Osteoblast (primary cell): ENCODE measurements around the gene RFC2. TPM values are rescaled to one million over a fixed set of nuclear protein-coding genes. Genes with fewer than 3 reads are reported as not detected.

Experiments
- DNase-seq: peaks from one replicate; pipeline ENCODE4 v3.0.0; 2011; ENCODE audit warnings: low spot score, mixed read lengths; ENCODE audit not compliant: insufficient read length; ENCODE audit errors: missing footprints
- H2AFZ ChIP-seq: 2 replicates; pipeline ENCODE4 v1.6.0; 2011; ENCODE audit warnings: mild to moderate bottlenecking, low read length
- H3K27ac ChIP-seq: 2 replicates; pipeline ENCODE4 v1.5.1; 2011; ENCODE audit warnings: mild to moderate bottlenecking, low read depth, low read length, moderate library complexity
- H3K27me3 ChIP-seq: 2 replicates; pipeline ENCODE4 v1.6.0; 2012; ENCODE audit warnings: mild to moderate bottlenecking, control low read depth, inconsistent platforms, low read length, moderate library complexity; ENCODE audit not compliant: insufficient read depth
- H3K36me3 ChIP-seq: 2 replicates; pipeline ENCODE4 v1.5.1; 2011; ENCODE audit warnings: mild to moderate bottlenecking, low read length, control low read depth, moderate library complexity; ENCODE audit not compliant: insufficient read depth
- H3K4me1 ChIP-seq: 2 replicates; pipeline ENCODE4 v1.5.1; 2011; ENCODE audit warnings: mild to moderate bottlenecking, low read length, control low read depth, moderate library complexity; ENCODE audit not compliant: insufficient read depth
- H3K4me2 ChIP-seq: 2 replicates; pipeline ENCODE4 v1.6.0; 2011; ENCODE audit warnings: mild to moderate bottlenecking, low read length; ENCODE audit not compliant: insufficient read depth
- H3K4me3 ChIP-seq: fragments of 200-600 bp; sonication (generic); 3 replicates; pipeline ENCODE4 v1.5.1; 2012; ENCODE audit warnings: mild to moderate bottlenecking, low read length, inconsistent platforms; ENCODE audit not compliant: insufficient read depth
- H3K79me2 ChIP-seq: 2 replicates; pipeline ENCODE4 v1.6.0; 2012; ENCODE audit warnings: mild to moderate bottlenecking, low read length, control low read depth, inconsistent platforms; ENCODE audit not compliant: insufficient read depth
- H3K9me3 ChIP-seq: 2 replicates; pipeline ENCODE4 v1.5.1; 2011; ENCODE audit warnings: low read depth, low read length, control low read depth
- H4K20me1 ChIP-seq: 2 replicates; pipeline ENCODE4 v1.6.0; 2012; ENCODE audit warnings: mild to moderate bottlenecking, low read length, control low read depth; ENCODE audit not compliant: insufficient read depth
- CTCF ChIP-seq: IDR thresholded peaks from 2 replicates; pipeline ENCODE4 v1.5.1; 2011; ENCODE audit warnings: mild to moderate bottlenecking, low read depth, low read length, moderate library complexity; ENCODE audit errors: extremely low read depth
- total RNA-seq: library from RNA; depleted of rRNA; stranded (reverse); fragments of >200 nt; gene quantifications from 2 replicates; pipeline ENCODE4 v1.2.3, GENCODE V29; 2012

The RFC2 gene
- total RNA-seq, 1 donor: 12.3 TPM

GRCh38 chr7:74248156-74248555 lies 6.0 kb downstream of the RFC2 start:
- Histone ChIP-seq H3K4me3 (no peak overlapping the region), H3K36me3 (peaks cover 34% of the 10 kb centered on the region), H4K20me1 (no peaks in the 10 kb centered on the region), H2AFZ (no peak overlapping the region), H3K9me3 (no peaks in the 10 kb centered on the region), H3K27ac (no peak overlapping the region), H3K4me2 (no peak overlapping the region), H3K79me2 (peaks cover 10% of the 10 kb centered on the region), H3K4me1 (no peaks in the 10 kb centered on the region), H3K27me3 (no peaks in the 10 kb centered on the region)
- no peak for TF ChIP-seq CTCF
- DNase-seq: no peak

- no peaks in the 10 kb centered on the region for H3K4me1 ChIP-seq
- no peaks in the 10 kb centered on the region for H3K9me3 ChIP-seq
- no peak overlapping the region for H3K4me3 ChIP-seq
- no peak overlapping the region for H3K27ac ChIP-seq
- H2AFZ ChIP-seq: no peak overlapping the region
- no peak for TF ChIP-seq CTCF
- no peaks in the 10 kb centered on the region for H3K27me3 ChIP-seq
- H3K79me2 ChIP-seq: peaks cover 2% of the 10 kb centered on the region
- H3K4me2 ChIP-seq: no peak overlapping the region
- peaks cover 46% of the 10 kb centered on the region for H3K36me3 ChIP-seq
- no peaks in the 10 kb centered on the region for H4K20me1 ChIP-seq
- no peak for DNase-seq
Observed at GRCh38 chr7:74246497-74246896, 7.7 kb downstream of the RFC2 start.

- Histone ChIP-seq H3K4me3 (no peak overlapping the region), H4K20me1 (no peaks in the 10 kb centered on the region), H3K27ac (no peak overlapping the region), H3K79me2 (no peaks in the 10 kb centered on the region), H2AFZ (no peak overlapping the region), H3K9me3 (no peaks in the 10 kb centered on the region), H3K4me1 (no peaks in the 10 kb centered on the region), H3K4me2 (no peak overlapping the region), H3K27me3 (no peaks in the 10 kb centered on the region), H3K36me3 (peaks cover 51% of the 10 kb centered on the region)
- no peak for DNase-seq
- no peak for TF ChIP-seq CTCF
Observed at GRCh38 chr7:74242122-74242443, 12.1 kb downstream of the RFC2 start.

DNA sequence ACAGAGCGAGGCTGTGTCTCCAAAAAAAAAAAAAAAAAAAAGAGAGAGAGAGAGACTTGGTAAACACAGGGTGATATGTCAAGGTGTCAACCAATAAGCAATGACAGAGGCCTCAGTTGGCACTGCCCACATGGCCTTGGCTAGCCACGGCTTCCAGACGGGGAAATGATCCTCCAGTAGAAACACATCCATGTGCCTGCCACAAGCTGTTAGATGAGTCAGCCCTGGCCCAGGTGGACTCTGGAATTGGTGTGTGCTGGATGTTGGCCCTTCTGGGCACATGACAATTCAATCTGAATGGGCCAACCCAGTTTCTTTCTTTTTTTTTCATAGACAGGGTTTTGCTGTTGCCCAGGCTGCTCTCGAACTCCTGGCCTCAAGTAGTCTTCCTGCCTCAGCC lies 13.7 kb downstream of the RFC2 start:
- DNase-seq: no peak
- Histone ChIP-seq H3K27ac (no peak overlapping the region), H4K20me1 (no peaks in the 10 kb centered on the region), H3K9me3 (no peaks in the 10 kb centered on the region), H2AFZ (no peak overlapping the region), H3K27me3 (no peaks in the 10 kb centered on the region), H3K4me2 (no peak overlapping the region), H3K79me2 (no peaks in the 10 kb centered on the region), H3K4me3 (no peak overlapping the region), H3K36me3 (peaks cover 56% of the 10 kb centered on the region), H3K4me1 (no peaks in the 10 kb centered on the region)
- TF ChIP-seq CTCF: no peak
